Measurements from ENCODE around the gene TGFBR2.

DNA sequence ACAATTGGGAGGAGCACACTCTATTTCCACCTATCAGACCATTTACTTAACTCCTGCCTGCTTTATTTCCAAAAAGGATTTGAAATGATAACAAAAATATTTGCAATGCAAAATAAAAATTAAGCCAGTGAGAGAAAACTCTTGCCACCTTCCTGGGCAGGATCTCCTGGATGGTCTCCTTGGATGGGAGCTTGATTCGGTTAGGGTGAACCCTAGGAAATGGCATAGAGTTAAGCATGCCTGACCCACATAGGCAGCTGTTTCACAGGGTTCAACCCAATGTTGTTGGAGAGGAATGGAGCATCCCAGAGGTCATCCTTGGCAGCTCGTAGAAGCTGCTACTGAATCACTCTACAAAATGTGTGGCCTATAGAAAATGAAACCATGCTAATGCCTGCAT lies 83.8 kb downstream of the TGFBR2 start:
- TF ChIP-seq CTCF (IDR thresholded peaks at IDR 0.05) (no peak), POLR2A (IDR thresholded peaks at IDR 0.05) (no peak)
